ENCODE data around the gene UNC45B. TPM values are rescaled to one million over a fixed set of nuclear protein-coding genes. Genes with fewer than 3 reads are reported as not detected.

The UNC45B gene
- total RNA-seq, 1 experiment from 2014 or later = not detected

DNA sequence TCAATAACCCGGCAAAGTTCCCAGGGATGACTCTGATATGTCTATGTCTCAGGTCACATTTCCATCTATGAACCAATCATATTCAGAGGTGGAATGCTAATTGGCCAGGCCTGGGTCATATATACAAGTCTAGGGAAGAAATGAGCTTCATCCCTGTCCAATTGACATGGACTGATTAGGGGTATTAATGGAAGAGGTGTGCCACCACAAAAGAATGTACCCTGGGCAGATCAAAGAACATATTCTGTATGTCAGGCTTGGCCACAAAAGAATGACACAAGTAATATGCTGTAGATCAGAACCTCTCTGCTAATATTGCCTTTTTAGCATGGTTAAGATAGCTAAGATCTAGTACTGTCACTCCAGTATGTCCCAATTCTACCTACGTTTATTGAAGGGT is 39.9 kb downstream of the UNC45B start:
- Mint-ChIP-seq H3K4me1 (ENCODE audit: low read depth, unreplicated experiment) (no peaks in the 10 kb centered on the region), H3K27me3 (ENCODE audit: insufficient read depth, unreplicated experiment) (peaks cover 25% of the 10 kb centered on the region), H3K36me3 (ENCODE audit: insufficient read depth, unreplicated experiment) (no peaks in the 10 kb centered on the region), H3K4me3 (ENCODE audit: unreplicated experiment) (no peak overlapping the region), H3K27ac (ENCODE audit: unreplicated experiment) (no peak overlapping the region), H3K9me3 (ENCODE audit: unreplicated experiment) (no peaks in the 10 kb centered on the region)
- no TSS peak for BruUV-seq (replicated peaks)
- H3K4me3 ChIP-seq (ENCODE audit: low read depth, low read length) = no peak overlapping the region
- intact Hi-C loops (cut with micrococcal nuclease; ENCODE audit: unreplicated experiment) = no loop called here
- 0 out of 2 replicates have a peak, but pooled peaks cover 1% of the 10 kb centered on the region for H3K27me3 ChIP-seq (replicated peaks; ENCODE audit: control insufficient read depth, insufficient read depth, low read length)
- no peaks in the 10 kb centered on the region for H3K4me1 ChIP-seq
- ChIA-PET CTCF (no interaction called here), POLR2A (no interaction called here)
- DNase-seq = no peak
- TF ChIP-seq, protein P1, sequence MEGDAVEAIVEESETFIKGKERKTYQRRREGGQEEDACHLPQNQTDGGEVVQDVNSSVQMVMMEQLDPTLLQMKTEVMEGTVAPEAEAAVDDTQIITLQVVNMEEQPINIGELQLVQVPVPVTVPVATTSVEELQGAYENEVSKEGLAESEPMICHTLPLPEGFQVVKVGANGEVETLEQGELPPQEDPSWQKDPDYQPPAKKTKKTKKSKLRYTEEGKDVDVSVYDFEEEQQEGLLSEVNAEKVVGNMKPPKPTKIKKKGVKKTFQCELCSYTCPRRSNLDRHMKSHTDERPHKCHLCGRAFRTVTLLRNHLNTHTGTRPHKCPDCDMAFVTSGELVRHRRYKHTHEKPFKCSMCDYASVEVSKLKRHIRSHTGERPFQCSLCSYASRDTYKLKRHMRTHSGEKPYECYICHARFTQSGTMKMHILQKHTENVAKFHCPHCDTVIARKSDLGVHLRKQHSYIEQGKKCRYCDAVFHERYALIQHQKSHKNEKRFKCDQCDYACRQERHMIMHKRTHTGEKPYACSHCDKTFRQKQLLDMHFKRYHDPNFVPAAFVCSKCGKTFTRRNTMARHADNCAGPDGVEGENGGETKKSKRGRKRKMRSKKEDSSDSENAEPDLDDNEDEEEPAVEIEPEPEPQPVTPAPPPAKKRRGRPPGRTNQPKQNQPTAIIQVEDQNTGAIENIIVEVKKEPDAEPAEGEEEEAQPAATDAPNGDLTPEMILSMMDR (IDR thresholded peaks at IDR 0.05; ENCODE audit: insufficient read depth in 1 of 2, low read depth in 1 of 2, low read length in 1 of 2, severe bottlenecking in 1 of 2, unreplicated experiment in 1 of 2) = no peak
- H3K36me3 ChIP-seq (ENCODE audit: control insufficient read depth, insufficient read depth, low read length) = no peaks in the 10 kb centered on the region
- H3K9me3 ChIP-seq = no peaks in the 10 kb centered on the region

DNA sequence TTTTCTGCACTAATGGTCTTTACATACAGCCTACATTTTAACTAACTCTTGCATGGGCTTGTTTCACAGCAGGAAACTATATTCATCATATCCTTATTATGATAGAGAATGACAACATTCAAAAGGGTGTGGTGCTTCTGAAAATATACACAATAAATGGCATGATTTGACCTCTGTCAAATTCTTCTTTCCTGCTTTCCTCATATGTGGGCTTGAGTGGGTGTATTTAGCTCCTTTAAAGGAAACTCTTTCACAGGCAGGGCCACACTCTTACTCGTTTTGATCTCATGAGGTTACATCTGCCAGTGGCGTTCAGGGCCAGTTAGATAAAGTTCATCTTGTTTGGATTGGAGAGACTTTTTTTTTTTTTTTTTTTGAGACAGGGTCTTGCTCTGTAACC is 40.5 kb downstream of the UNC45B start:
- Histone ChIP-seq H3K36me3 (ENCODE audit: control insufficient read depth, insufficient read depth, low read length) (no peaks in the 10 kb centered on the region), H3K4me3 (ENCODE audit: low read depth, low read length) (no peak overlapping the region), H3K9me3 (no peaks in the 10 kb centered on the region), H3K4me1 (no peaks in the 10 kb centered on the region), H3K27me3 (replicated peaks; ENCODE audit: control insufficient read depth, insufficient read depth, low read length) (0 out of 2 replicates have a peak, but pooled peaks cover 1% of the 10 kb centered on the region)
- H3K4me1 Mint-ChIP-seq (ENCODE audit: low read depth, unreplicated experiment) = no peaks in the 10 kb centered on the region
- H3K4me3 Mint-ChIP-seq (ENCODE audit: unreplicated experiment) = no peak overlapping the region
- no TSS peak for BruUV-seq (replicated peaks)
- ChIA-PET CTCF (no interaction called here), POLR2A (no interaction called here)
- H3K27ac Mint-ChIP-seq (ENCODE audit: unreplicated experiment) = no peak overlapping the region
- no peaks in the 10 kb centered on the region for H3K36me3 Mint-ChIP-seq (ENCODE audit: insufficient read depth, unreplicated experiment)
- no peaks in the 10 kb centered on the region for H3K9me3 Mint-ChIP-seq (ENCODE audit: unreplicated experiment)
- intact Hi-C loops (cut with micrococcal nuclease; ENCODE audit: unreplicated experiment) = no loop called here
- peaks cover 29% of the 10 kb centered on the region for H3K27me3 Mint-ChIP-seq (ENCODE audit: insufficient read depth, unreplicated experiment)
- DNase-seq = no peak
- TF ChIP-seq, protein P1 (IDR thresholded peaks at IDR 0.05; ENCODE audit: insufficient read depth in 1 of 2, low read depth in 1 of 2, low read length in 1 of 2, severe bottlenecking in 1 of 2, unreplicated experiment in 1 of 2) = no peak

DNA sequence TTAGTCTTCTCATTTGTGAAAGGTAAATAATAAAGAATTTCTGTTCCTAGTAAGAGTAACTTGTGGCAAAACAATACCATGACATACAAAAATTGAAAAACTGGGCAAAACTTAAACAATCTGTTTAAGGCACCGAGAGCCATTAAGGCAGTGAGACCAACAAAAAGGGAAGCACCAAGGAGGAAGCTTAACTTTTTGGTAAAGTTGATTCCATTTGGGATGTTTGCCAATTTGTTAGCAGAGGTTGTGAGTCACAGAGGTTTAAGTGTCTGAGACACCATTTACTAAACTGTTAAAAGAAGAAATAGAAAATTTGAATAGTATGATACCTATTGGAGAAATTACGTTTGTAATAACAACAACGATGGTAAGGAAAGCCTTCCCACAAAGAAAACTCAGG is 41.7 kb downstream of the UNC45B start:
- POLR2A ChIA-PET = no interaction called here
- intact Hi-C loops (cut with micrococcal nuclease; ENCODE audit: unreplicated experiment) = no loop called here
- TF ChIP-seq, protein P1 (IDR thresholded peaks at IDR 0.05; ENCODE audit: insufficient read depth in 1 of 2, low read depth in 1 of 2, low read length in 1 of 2, severe bottlenecking in 1 of 2, unreplicated experiment in 1 of 2) = no peak
- Mint-ChIP-seq H3K4me3 (ENCODE audit: unreplicated experiment) (no peak overlapping the region), H3K36me3 (ENCODE audit: insufficient read depth, unreplicated experiment) (no peaks in the 10 kb centered on the region), H3K27me3 (ENCODE audit: insufficient read depth, unreplicated experiment) (peaks cover 25% of the 10 kb centered on the region), H3K4me1 (ENCODE audit: low read depth, unreplicated experiment) (no peaks in the 10 kb centered on the region), H3K9me3 (ENCODE audit: unreplicated experiment) (no peaks in the 10 kb centered on the region), H3K27ac (ENCODE audit: unreplicated experiment) (no peak overlapping the region)
- no peaks in the 10 kb centered on the region for H3K9me3 ChIP-seq
- H3K27me3 ChIP-seq (replicated peaks; ENCODE audit: control insufficient read depth, insufficient read depth, low read length) = 0 out of 2 replicates have a peak, but pooled peaks cover 1% of the 10 kb centered on the region
- H3K36me3 ChIP-seq (ENCODE audit: control insufficient read depth, insufficient read depth, low read length) = no peaks in the 10 kb centered on the region
- CTCF ChIA-PET = no interaction called here
- H3K4me1 ChIP-seq = no peaks in the 10 kb centered on the region
- no peak for DNase-seq
- H3K4me3 ChIP-seq (ENCODE audit: low read depth, low read length) = no peak overlapping the region
- BruUV-seq (replicated peaks) = no TSS peak

Data from Caco-2 (cell line).